GM19463 (cell line): ENCODE data around the gene ZBTB16.

Source experiments
- ATAC-seq: cut with Tn5 transposase; IDR thresholded peaks from one replicate; pipeline ENCODE4 v1.9.1; 2021; ENCODE audit warnings: mild to moderate bottlenecking, moderate library complexity; ENCODE audit not compliant: unreplicated experiment

The ZBTB16 gene

DNA sequence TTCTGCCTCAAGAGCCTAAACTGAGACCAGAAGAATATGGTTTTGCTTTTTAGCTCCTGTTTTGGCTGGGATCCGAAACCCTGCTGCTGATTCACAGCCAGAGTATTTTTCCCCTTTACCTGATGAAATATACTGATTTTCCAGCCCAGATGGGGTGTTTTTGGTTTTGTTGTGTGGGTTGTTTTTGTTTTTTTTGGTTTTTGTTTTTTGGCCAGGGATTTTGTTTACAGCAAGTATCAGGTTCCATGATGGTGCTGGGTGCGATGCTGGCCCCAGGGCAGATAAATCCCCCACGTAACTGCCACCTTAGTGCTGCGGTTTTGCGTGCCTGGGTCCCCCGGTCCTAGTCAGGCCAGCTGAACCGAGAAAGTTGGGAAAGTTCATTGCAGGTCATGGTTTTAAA lies 103.7 kb downstream of the ZBTB16 start:
- ATAC-seq, result no peak

- no peak for ATAC-seq
Measured at GRCh38 chr11:114163830-114164401, 104.4 kb downstream of the ZBTB16 start.

DNA sequence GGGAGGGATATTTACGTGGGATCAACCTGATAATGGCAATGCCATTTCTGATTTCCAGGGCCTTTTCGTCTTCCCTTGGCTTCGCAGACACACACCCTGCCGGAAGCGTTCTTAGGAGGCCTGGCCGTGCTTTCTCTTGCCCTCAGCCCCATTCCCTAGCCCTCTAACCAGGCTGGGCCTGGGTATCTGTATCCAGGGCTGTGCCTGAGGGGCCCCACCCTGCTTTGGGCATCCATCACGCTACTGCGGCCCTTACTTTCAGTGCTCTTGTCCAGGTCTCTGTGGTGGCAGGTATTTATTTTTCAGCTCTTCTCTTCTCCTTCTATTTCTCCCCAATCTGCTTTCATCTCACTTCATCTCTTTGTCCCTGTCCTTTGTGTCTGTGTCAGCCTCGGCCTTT lies 105.0 kb downstream of the ZBTB16 start:
- no peak for ATAC-seq

DNA sequence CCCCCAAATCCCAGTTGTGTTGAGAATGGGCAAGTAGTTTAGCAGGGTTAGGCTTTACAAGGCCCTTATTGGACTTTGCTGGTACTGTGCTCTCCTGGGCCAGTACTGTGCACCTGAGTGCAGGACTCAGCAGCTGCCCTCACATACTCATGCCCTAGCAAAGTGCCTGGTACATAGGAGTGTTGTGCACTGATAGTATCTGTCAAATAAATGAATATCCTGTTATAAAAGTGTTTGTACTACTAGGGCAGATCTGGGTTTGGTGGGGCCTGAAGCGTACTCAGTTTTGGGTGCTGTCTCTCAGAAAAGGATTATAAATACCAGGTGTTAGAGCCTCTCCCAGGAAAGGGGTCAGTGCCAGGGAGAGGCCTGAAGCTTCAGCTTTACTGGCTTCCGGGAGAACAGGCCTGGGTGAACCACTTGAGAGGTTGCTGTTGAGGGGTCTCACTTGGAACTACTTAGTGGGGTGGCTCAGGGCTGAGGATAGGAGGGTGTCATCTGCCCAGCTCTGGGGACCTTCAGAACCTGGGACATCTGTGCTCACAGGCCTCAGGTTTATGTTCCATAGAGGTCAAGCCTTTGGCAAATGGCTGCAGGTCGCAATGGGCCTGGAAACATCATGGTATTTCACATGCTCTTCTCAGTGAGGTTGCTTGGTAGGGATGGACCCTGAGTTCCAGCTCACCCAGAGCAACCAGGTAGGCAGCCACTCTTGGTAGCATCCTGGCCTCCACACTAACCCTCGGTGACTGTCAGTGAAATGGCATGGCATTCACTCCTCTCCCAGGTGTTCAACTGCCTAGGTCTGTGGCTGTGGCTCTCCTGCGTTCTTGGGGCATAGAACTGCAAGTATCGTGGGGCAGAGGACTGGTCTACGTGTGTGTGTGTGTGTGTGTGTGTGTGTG lies 106.1 kb downstream of the ZBTB16 start:
- no peak for ATAC-seq

GRCh38 chr11:114166362-114166761 lies 106.9 kb downstream of the ZBTB16 start:
- no peak for ATAC-seq

- ATAC-seq, result no peak
Measured at GRCh38 chr11:114166897-114167323, 107.4 kb downstream of the ZBTB16 start.

GRCh38 chr11:114167355-114167754 lies 107.8 kb downstream of the ZBTB16 start:
- ATAC-seq, result no peak

DNA sequence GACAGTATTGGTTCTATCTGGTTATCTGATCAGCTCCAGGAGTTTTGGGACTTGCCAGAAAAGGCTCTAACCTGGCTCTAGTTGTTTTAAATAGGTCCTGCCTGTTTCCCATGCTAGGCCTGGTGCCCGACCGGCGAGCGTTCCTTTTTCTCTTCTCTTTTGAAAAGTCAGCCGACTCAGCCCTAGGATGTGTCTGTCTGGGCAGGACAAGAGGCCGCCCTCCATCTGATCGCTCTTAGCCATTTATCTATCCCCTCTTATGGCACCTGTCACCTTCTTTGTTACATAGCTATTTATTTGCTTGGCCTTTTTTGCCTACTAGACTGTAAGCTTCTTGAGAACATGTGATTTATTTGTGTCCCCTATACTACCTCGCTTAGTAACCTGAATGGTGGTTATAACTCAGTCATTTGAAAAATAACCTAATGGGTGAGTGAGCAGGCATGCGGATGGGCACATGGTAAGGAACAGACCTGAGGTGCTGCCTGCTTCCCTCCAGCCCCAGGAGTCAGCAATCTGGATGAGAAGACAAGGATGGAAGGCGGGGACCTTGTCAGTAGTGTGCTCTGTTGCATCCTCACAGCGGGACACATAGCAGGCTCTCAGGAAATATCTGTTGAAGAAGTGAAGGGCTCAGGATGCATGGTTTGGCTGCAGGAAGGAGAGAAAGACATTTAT lies 108.4 kb downstream of the ZBTB16 start:
- no peak for ATAC-seq

DNA sequence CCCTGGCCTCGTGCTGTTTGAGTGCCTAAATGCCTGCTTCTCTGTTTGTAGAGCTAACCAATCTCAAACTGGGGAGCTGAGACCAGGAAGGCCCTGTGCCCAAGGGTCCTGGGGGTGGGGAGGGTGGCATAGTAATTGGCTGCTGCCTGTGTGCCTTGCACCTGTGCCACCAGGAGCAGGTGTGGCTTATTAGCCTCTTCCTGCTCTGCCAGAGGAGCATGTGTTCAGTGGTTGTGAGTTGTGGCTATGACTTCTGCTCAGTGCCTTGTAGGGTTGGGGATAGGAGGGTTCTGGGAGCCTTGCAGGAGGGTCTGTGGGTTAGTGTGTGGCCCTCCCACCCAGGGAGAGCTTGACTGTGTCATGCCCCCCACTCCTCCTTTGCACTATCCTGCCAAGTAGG lies 109.2 kb downstream of the ZBTB16 start:
- ATAC-seq, result no peak

GRCh38 chr11:114169321-114169749 lies 109.8 kb downstream of the ZBTB16 start:
- ATAC-seq, result no peak

GRCh38 chr11:114169821-114170220 lies 110.3 kb downstream of the ZBTB16 start:
- ATAC-seq, result no peak

DNA sequence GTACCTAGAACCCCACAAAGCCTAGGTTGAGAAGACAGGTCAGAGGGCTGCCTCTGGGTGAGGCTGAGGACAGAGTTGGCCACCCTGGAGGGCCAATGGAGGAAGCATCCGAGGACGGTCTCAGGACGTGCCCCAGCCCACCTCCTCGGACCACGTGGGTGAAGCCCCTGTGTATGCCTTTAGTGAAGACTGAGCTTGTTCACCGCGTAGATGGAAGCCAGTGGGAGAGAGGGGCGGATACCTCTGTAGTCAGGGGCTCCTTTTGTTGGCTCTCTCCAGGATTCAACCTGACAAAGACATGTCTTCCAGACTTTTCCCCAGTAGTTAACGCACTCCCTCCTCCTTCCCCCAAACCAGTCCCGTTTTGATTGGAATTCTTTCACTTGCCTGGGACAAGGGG lies 110.7 kb downstream of the ZBTB16 start:
- ATAC-seq, result no peak

DNA sequence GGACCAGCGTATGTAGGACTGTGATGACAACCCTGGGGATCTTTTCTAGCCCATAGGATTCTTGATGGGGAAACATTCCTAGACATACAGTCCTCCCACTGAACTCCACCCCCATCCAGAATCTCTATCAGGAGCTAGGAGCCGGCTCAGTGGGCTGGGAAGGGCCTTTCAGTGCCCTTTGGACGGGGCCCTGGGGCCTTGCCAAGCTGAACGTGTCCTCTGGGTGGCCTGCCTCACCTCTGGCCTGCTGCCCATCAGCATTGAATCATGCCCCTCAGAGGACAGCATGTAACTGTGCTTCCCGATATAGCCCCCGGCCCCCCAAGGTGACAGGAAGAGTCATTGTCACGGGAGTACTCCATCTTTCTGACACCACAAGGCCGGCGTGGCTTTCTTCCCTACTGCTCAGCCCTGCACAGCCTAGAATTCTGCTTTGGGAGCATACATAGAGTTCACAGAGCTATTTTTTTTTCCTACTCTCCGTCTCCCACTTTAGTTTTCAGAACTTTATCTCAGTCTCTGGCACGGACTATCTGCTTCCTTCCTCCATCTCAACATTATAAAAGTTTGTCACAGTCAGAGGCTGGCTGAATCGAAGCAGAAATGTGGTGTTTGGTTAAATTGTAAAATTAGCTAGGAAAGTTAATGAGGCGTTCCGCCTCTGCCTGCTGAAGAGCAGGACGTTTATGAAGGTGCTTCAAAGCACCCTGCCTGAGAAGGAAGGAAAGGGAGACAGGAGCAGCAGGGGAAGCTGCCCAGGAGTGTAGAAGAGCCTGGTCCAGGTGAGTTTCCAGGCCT lies 111.9 kb downstream of the ZBTB16 start:
- no peak for ATAC-seq

DNA sequence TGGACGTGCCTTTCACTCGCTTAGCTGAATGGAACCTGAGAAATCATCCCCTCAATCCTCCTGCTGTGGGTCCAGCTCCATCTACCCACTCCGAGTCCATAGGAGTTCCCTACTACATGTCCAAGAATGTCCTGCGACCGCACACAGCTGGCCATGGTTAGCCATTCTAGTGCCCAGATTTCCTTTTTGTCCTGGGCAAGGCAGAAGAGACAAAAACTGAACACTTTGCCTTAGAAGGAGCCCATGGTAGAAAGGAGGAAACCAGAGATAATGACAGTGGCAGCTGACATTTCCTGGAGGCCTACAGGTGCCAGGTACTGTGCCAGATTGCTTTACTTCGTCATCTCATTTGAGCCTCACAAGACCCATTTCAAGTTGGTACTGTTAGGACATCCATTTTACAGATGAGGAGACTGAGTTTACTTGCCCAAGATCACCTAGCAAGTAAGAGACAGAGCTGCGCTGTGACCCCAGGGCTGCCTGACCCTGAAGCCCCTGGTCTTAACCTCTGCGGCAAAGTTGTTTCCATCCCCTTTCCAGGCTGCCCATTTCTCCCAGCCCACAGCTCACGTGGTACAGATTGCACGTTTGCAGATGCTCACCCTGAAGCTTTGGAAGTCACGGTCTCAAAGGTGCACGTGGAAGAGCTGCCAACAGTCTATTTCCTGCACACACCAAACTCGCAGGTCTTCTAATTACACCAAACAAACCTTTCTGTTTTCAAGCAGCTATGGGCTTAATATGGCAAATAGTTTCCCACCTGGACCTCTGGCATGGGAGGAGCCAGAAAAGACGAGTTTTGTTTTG lies 112.7 kb downstream of the ZBTB16 start:
- no peak for ATAC-seq

DNA sequence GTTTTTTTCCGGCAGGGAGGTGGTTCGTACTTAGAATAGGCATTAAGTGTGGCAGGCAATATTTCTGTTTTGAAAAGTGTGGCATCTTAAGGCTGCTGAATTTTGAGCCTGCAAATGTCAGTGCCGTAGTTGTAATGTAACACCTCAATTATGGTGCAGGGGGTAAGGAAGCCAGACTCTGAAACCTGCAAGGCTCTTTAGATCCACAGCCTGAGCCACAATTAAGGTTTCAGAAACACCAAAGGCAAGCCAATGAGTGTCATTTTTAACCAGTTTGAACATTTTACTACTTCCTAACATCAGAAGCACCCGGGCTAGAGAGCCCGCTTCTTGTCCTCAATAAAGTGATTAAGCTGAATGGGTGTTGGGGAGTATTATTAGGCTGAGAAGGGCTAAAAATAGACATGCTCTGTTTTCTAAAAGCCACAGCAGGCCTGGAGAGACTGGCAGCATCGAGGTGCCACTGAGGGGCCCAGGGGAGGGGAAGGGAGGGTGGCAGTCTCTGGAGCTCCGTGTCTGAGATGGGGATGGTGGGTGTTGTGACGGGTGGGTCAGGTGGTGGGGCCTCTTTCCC lies 113.4 kb downstream of the ZBTB16 start:
- ATAC-seq, result no peak

GRCh38 chr11:114173843-114174242 lies 114.3 kb downstream of the ZBTB16 start:
- no peak for ATAC-seq

- ATAC-seq, result no peak
Measured at GRCh38 chr11:114174712-114175495, 115.4 kb downstream of the ZBTB16 start.

GRCh38 chr11:114175706-114176105 lies 116.2 kb downstream of the ZBTB16 start:
- no peak for ATAC-seq

DNA sequence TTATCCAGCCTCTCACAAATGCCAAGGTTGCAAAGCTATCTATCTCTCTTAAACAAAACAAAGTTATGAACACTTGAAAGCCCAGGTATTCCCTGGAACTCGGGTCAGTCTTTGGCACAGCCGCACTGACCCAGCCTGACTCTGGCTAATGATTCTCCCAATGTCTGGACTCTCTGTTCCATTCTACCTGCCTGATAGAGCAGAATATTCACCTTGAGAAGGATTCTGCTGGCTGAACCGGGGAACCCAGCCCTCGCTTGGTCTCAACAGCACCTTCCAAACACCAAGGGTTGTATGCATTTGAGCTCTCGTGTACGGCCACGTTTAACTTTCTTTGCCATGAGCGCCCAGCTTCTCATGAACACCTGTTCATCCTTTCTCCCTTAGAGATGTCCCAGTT lies 116.8 kb downstream of the ZBTB16 start:
- no peak for ATAC-seq
